CD4-positive, alpha-beta T cell treated with Interleukin-21 for 1 hour (primary cell): ENCODE results near the gene ANKRD35.
"Not testable (repeated sequence)": the region's sequence is repeated elsewhere in the genome, so short reads cannot be mapped to it uniquely, and the experiment has no call there.

Experiments
- DNase-seq: peaks from one replicate; pipeline ENCODE4 v3.0.0-alpha.2; 2020

The ANKRD35 gene

DNA sequence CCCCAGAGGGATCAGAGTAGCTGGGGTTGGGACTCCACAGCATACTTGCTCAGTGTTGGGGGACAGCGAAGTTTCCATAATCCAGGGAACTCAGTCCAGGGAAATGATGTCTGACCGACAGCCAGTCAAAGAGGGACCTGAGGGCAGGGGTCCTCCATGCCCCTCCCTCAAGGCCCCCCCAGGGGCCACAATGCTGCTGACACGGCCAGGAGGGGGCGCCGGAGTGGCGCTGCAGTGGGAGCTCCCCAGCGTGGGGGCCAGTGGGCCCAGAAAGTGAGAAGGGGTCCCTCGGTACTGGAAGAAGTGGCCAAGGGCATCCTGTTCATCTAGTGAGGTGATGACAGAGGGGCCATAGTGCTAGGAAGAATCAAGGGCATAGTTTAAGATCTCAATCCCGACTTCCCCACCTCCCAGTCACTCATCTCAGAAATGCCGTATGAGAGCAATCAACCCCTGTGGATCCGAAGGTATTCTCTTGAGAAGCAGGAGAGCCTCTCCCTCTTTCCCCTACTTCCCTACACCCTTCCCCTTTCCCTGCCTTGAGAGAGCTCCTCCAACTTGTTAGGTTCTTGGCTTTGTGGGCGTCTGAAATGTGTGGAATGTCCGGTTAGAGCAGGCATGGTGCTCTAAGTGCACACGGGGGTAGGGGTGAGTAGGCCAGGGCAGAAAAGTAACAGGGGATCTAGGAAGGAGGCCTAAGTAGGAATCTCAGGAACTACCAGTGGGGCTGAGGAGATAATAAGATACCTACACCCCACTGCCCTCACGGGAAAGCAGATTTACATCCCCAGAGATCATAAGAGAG, 36.1 kb downstream of the ANKRD35 start:
- DNase-seq = no peak

GRCh38 chr1:145847827-145848226, 37.8 kb downstream of the ANKRD35 start:
- no peak for DNase-seq

- DNase-seq = peak; percentile 44
These were observed 39.5 kb downstream of the ANKRD35 start for GRCh38 chr1:145846201-145846612.

DNA sequence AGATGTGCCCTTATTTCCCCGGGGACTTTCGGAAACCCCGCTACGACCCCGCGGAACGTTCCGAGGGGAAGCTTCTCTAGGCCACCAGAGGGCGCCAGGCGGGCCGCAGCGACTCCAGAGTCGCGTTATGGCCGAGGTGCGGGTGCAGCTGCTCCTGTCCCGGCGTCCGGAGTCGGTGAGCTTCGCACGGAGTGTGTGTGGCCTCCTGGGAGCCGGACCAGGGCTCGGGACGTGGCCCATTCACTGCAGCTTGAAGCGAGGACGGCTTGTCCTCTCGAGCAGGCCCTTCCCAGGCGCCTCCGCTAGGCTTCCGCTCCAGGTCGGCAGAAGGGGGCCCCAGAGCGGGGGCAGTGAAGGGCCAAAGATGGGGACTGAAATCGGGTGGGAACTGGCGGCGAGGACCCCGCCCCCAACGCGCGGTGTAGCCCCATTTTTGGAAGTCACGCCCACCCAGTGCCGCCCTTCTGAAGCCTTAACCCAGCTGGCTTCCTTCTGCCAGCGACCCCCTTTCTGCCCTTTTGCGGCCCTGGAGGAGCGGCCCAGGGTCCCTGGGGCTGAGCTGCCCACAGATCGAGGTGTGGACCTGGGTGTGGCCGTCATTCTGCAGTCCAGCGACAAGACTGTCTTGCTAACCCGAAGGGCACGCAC, 40.0 kb downstream of the ANKRD35 start, which contains the start of gene NUDT17:
Gene NUDT17 (plus strand): TSS at position 117 of the 648 bp plus-strand sequence. CDS start 11 bp downstream, at position 128.
- peak; percentile 73 for DNase-seq

GRCh38 chr1:145845144-145845513, 40.5 kb downstream of the ANKRD35 start:
- DNase-seq = no peak

GRCh38 chr1:145843031-145843430, 42.6 kb downstream of the ANKRD35 start:
- DNase-seq = no peak

DNA sequence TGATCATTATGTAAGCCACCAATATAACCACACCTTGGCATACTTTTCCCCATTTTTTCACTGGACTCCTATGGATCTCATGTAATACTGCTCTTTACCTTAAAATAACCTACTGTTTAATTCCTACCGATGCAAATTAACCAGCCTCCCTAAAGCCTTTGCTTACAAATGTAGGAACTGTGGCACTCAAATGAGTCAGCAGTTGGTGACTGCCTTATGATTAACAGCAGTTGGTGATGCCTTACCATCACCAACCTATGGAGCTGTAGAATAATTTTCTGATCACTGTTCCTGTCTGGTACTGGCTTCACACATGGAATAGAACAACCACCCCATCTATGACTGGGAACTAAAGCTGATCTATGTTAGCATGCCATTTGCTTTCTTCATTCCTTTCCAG, 48.0 kb downstream of the ANKRD35 start:
- DNase-seq = no peak

DNA sequence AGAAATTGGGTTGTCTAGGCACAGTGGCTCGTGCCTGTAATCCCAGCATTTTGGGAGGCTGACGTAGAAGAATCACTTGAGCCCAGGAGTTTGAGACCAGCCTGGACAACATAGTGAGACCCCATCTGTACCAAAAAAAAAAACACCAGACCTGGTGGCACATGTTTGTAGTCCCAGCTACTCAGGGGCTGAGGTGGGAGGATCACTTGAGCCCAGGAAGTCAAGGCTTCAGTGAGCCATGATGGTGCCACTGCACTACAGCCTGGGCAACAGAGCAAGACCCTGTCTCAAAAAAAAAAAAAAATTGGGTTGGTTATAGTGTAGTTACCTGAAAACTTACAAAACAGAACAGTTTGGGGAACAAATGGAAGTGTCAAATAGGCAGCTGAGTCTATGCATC, 54.9 kb downstream of the ANKRD35 start:
- not testable (repeated sequence) for DNase-seq

DNA sequence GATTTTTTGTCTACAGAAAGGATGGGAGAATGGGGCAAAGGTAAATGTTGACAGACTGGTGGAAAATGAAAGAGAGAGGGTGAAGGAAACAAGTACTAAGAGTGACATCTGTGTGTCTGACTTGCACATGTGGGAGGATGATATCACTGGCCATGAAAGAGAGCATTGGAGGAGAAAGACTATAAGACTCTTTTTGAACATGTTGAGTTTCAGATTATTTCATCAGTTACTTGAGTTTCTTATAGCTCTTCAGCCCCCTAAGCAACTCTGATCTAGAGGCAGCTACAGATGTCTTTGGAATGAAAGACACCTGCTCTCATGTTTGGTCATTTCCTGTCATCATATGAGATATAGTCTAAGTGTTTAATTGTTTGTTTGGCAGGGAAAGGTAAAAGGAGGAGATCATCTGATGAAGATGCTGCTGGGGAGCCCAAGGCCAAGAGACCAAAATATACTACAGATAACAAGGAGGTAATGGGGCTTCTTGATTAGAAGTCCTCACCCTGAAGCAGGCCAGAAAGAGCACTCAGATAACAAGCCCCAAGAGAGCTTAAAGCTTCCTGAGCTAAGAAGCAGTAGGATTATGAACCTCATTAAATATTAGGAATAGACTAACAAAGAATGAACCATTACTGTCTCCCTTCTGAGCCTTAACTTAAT, 57.2 kb downstream of the ANKRD35 start:
- DNase-seq = no peak

DNA sequence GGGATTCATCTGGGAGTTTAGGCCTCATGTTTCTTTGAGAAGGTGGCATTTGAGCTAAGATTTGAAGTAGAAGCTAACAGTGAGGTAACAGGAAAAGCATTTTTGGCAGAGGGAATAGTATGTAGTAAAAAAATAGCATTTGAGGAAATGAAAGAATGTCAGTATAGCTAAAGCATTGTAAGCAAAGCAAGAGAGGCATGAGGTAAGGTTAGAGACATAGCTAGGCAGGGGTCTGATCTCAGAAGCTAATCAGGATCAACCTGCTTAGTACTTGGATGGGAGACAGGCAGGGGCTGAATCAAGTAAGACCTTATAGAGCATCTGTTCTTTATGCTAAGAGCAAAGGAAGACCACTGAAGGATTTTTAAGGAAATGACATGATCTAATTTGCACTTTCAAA, 57.7 kb downstream of the ANKRD35 start:
- DNase-seq = no peak

DNA sequence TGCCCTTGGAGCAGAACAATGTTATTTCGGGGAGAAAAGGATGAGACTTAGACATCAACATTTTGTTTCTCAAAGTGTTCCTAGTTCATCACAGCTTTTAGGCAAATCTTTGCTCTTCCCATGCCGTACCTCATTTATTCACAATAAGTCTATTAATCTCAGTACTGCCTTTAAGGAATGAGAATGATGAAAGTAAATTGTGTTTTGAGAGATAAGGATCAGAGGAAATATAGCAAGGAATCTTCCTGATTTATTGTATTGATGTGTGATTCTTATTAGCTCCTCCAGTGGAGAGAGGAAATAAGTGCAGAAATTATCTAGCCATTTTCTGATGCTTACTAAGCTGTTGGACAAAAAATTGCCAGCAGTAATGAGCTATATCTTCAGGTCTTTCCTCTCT, 59.6 kb downstream of the ANKRD35 start:
- no peak for DNase-seq

- no peak for DNase-seq
These were observed 61.2 kb downstream of the ANKRD35 start for GRCh38 chr1:145824499-145824842.

GRCh38 chr1:145823565-145824498, 61.8 kb downstream of the ANKRD35 start, which contains the start of the genes POLR3C and RNF115:
TSS of gene POLR3C (plus strand) at chr1:145824200. CDS start at chr1:145825777, 1,577 bp downstream.
TSS of gene RNF115 (minus strand) at chr1:145824095. CDS start at chr1:145823873, 222 bp downstream.
- peak; percentile 90 for DNase-seq

DNA sequence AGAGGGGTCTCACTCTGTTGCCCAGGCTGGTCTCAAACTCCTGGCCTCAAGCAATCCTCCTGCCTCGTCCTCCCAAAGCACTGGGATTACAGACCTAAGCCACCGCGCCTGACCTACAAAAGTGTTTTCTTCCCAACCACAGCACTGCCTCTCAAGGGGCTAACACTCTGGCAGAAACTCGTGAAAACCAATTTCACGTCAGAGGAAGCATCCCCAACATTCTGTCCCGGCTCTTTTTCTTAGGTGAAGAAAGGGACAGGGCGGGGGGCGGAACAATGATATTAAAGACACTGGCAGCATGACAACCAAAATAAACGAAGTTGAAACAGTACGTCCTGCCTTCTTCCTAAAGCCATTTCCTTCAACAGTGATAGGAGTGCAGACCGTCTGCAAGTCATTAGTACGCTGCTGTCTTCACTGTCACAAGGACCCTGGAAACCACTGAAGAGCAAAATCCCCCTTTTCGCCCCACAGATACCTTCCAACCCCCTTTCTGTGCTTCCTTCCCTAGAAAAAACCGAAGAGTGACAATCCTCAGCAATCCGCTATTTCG, 62.8 kb downstream of the ANKRD35 start:
- DNase-seq = peak; percentile 7

DNA sequence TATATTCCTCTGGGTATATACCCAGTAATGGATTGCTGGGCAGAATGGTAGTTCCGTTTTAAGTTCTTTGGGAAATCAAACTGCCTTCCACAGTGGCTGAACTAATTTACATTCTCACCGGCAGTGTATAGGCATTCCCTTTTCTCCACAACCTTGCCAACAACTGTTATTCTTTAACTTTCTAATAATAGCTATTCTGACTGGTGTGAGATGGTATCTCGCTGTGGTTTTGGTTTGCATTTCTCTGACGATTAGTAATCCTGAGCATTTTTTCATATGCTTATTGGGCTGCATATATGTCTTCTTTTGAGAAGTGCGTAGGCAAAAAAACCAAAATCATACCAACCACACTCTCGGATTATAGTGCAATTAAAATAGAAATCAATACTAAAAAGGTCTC, 67.6 kb downstream of the ANKRD35 start:
- DNase-seq = peak; percentile 9
